Vagina (tissue), 2 donors: ENCODE data around the gene ITGBL1. TPM values are rescaled to one million over a fixed set of nuclear protein-coding genes. Genes with fewer than 3 reads are reported as not detected.

Experiments
- DNase-seq, 2 donors: peaks; one replicate each; pipeline ENCODE4 v3.0.0-alpha.2; 2017; ENCODE audit errors: extremely low spot score in 2 of 2
- H3K27ac ChIP-seq: fragments of 200-600 bp; sonication (generic); one replicate; pipeline ENCODE4 v1.5.1; 2019
- H3K27me3 ChIP-seq: fragments of 200-600 bp; sonication (generic); one replicate; pipeline ENCODE4 v1.5.1; 2019
- H3K36me3 ChIP-seq, 2 donors: fragments of 200-600 bp; sonication (generic); one replicate each; pipeline ENCODE4 v1.5.1; 2017 to 2019
- H3K4me1 ChIP-seq: fragments of 200-600 bp; sonication (generic); one replicate; pipeline ENCODE4 v1.5.1; 2019
- H3K4me3 ChIP-seq, 2 donors: fragments of 200-600 bp; sonication (generic); 1 replicate in 1 of 2; 2 replicates in 1 of 2; pipeline ENCODE4 v1.5.1; 2016 to 2019
- H3K9me3 ChIP-seq: fragments of 200-600 bp; sonication (generic); one replicate; pipeline ENCODE4 v1.5.1; 2019
- POLR2A ChIP-seq, 2 donors: fragments of 450-650 bp; IDR thresholded peaks; one replicate each; pipeline ENCODE4 v1.6.1; 2017; ENCODE audit warnings: antibody characterized with exemption in 2 of 2, mild to moderate bottlenecking in 2 of 2, moderate library complexity in 2 of 2
- POLR2AphosphoS5 ChIP-seq, 2 donors: sonication (generic); formaldehyde crosslinking; IDR thresholded peaks; one replicate each; pipeline ENCODE4 v1.9.0; 2017; ENCODE audit warnings: antibody characterized with exemption in 2 of 2, mild to moderate bottlenecking in 2 of 2, low read depth in 1 of 2; ENCODE audit not compliant: insufficient read depth in 1 of 2
- intact Hi-C: fragments of 100-400 bp; cut with DNase I; formaldehyde crosslinking; loops from one replicate; pipeline ENCODE4 v1.15.1; 2023
- total RNA-seq: library from RNA; depleted of rRNA; stranded (reverse); fragments of >200 nt; gene quantifications from one replicate; pipeline ENCODE4 v1.2.3, GENCODE V29; 2016
- TF ChIP-seq, protein P1 (sequence below), 3 experiments: fragments of 450-650 bp in 2 of 3; fragments of 200-600 bp in 1 of 3; sonication (generic) in 1 of 3; IDR thresholded peaks; one replicate each; pipeline ENCODE4 v1.5.1; 2017 to 2019; ENCODE audit warnings: antibody characterized with exemption in 3 of 3, mild to moderate bottlenecking in 2 of 3, moderate library complexity in 2 of 3

Gene ITGBL1
- total RNA-seq, 1 donor from 2014 or later = 6.4 TPM

DNA sequence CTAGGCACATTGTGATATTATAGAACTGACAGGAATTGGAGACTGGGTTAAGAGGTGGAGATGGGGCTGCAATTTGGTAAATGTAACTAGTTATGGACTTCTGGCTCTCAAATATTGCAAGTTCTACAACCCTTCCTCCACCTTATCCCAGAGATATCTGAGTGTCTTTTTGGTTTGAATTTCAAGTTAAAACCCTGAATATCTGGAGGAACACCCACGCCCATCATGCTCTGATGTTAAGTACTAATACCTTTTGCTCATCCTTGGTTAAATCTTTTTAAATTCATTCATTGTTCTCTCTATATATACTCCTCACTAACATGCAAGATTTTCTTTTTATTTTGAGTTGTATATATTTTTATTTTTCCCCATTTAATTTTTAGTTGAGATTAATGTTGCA, 28.9 kb downstream of the ITGBL1 start:
- Histone ChIP-seq H3K9me3 (no peaks in the 10 kb centered on the region), H3K4me3 (no peak overlapping the region), H3K4me1 (no peaks in the 10 kb centered on the region), H3K36me3 (no peaks in the 10 kb centered on the region), H3K27me3 (no peaks in the 10 kb centered on the region), H3K27ac (no peak overlapping the region)
- DNase-seq = no peak
- TF ChIP-seq, protein P1, sequence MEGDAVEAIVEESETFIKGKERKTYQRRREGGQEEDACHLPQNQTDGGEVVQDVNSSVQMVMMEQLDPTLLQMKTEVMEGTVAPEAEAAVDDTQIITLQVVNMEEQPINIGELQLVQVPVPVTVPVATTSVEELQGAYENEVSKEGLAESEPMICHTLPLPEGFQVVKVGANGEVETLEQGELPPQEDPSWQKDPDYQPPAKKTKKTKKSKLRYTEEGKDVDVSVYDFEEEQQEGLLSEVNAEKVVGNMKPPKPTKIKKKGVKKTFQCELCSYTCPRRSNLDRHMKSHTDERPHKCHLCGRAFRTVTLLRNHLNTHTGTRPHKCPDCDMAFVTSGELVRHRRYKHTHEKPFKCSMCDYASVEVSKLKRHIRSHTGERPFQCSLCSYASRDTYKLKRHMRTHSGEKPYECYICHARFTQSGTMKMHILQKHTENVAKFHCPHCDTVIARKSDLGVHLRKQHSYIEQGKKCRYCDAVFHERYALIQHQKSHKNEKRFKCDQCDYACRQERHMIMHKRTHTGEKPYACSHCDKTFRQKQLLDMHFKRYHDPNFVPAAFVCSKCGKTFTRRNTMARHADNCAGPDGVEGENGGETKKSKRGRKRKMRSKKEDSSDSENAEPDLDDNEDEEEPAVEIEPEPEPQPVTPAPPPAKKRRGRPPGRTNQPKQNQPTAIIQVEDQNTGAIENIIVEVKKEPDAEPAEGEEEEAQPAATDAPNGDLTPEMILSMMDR (IDR thresholded peaks at IDR 0.05) = no peak
- TF ChIP-seq POLR2AphosphoS5 (IDR thresholded peaks at IDR 0.05; ENCODE audit: insufficient read depth in 1 of 2, low read depth in 1 of 2) = no peak
- TF ChIP-seq POLR2A (IDR thresholded peaks at IDR 0.05) = no peak
- intact Hi-C loops = no loop called here

DNA sequence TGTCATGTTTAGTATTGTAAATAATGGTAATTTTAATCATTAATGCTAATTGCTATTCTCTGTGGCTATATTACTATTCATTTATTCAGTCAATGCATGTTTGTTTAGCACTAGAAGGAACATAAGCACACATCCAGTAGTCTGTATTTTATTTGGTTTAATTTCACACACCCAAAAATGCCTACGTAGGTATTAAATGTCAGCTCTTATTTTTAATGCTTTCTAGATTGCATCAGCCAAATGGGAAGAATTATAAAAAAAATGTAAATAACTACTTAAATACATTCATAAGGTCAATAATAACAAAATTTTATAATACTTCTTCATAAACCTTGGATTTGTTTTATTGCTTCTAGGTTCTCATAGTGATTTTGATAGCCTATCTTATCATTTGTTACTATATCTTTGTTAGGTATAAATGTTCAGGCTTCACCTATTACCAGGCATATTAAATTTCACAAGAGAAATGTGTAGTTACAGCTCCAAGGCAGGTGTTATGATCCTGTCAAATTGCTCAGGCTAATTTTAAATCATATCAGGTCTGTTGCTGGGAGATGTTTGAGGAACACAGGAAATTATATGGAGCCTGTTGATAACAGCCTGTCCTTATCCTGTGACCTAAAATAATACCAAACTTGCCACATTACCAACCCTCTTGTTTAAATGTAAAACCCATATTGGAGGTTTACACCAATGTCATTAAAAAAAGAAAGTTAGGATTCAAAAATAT, 34.4 kb downstream of the ITGBL1 start:
- intact Hi-C loops = no loop called here
- H3K36me3 ChIP-seq = no peaks in the 10 kb centered on the region
- H3K4me1 ChIP-seq = no peaks in the 10 kb centered on the region
- no peak for DNase-seq
- H3K4me3 ChIP-seq = no peak overlapping the region
- H3K9me3 ChIP-seq = no peaks in the 10 kb centered on the region
- no peaks in the 10 kb centered on the region for H3K27me3 ChIP-seq
- H3K27ac ChIP-seq = no peak overlapping the region
- TF ChIP-seq, protein P1 (IDR thresholded peaks at IDR 0.05) = no peak
- TF ChIP-seq POLR2A (IDR thresholded peaks at IDR 0.05) (no peak), POLR2AphosphoS5 (IDR thresholded peaks at IDR 0.05; ENCODE audit: insufficient read depth in 1 of 2, low read depth in 1 of 2) (no peak)

DNA sequence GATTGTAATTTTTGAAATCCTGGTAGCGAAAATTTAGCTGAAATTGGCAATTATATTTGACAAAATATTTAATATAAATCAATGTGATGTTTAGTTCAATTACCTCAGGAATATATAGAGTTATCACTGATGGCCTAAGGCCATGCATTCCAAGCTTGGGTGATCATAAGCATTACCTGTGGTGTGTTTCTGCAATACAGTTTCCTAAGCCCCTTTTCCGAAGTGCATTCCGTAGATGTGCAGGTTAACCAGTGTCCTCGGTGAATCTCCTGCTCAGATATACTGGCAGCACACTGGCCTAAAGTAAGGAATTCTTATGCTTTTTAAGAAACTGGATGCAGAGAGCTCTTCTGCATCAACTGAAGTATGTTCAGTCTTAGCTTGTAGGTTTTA, 35.0 kb downstream of the ITGBL1 start:
- intact Hi-C loops = no loop called here
- H3K27me3 ChIP-seq = no peaks in the 10 kb centered on the region
- TF ChIP-seq, protein P1 (IDR thresholded peaks at IDR 0.05) = no peak
- TF ChIP-seq POLR2AphosphoS5 (IDR thresholded peaks at IDR 0.05; ENCODE audit: insufficient read depth in 1 of 2, low read depth in 1 of 2) (no peak), POLR2A (IDR thresholded peaks at IDR 0.05) (no peak)
- no peak overlapping the region for H3K4me3 ChIP-seq
- no peaks in the 10 kb centered on the region for H3K9me3 ChIP-seq
- no peak overlapping the region for H3K27ac ChIP-seq
- H3K36me3 ChIP-seq = no peaks in the 10 kb centered on the region
- H3K4me1 ChIP-seq = no peaks in the 10 kb centered on the region
- no peak for DNase-seq

DNA sequence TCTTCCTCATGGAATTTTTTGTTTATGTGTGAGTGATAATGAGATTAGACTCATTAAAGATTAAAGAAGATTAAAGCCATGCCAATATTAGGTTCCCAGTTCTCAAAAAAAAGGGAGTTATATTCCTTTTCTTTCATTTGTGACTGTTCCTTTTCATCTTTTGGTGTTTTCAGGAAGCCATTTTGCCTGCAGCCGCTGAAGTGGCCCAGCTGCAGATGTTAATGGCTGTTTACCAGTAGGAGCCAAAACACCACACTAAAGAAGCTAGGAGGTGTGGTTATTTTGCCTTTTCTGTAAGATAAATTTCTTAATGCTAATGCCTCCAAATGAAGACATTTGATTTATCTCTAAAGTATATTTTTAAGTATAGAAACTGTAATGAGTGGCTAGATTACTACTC, 36.3 kb downstream of the ITGBL1 start:
- Histone ChIP-seq H3K36me3 (no peaks in the 10 kb centered on the region), H3K27me3 (no peaks in the 10 kb centered on the region), H3K4me3 (no peak overlapping the region), H3K4me1 (no peaks in the 10 kb centered on the region), H3K9me3 (no peaks in the 10 kb centered on the region), H3K27ac (no peak overlapping the region)
- TF ChIP-seq POLR2A (IDR thresholded peaks at IDR 0.05) = no peak
- no peak for TF ChIP-seq POLR2AphosphoS5 (IDR thresholded peaks at IDR 0.05; ENCODE audit: insufficient read depth in 1 of 2, low read depth in 1 of 2)
- TF ChIP-seq, protein P1 (IDR thresholded peaks at IDR 0.05) = no peak
- DNase-seq = no peak
- intact Hi-C loops = no loop called here

DNA sequence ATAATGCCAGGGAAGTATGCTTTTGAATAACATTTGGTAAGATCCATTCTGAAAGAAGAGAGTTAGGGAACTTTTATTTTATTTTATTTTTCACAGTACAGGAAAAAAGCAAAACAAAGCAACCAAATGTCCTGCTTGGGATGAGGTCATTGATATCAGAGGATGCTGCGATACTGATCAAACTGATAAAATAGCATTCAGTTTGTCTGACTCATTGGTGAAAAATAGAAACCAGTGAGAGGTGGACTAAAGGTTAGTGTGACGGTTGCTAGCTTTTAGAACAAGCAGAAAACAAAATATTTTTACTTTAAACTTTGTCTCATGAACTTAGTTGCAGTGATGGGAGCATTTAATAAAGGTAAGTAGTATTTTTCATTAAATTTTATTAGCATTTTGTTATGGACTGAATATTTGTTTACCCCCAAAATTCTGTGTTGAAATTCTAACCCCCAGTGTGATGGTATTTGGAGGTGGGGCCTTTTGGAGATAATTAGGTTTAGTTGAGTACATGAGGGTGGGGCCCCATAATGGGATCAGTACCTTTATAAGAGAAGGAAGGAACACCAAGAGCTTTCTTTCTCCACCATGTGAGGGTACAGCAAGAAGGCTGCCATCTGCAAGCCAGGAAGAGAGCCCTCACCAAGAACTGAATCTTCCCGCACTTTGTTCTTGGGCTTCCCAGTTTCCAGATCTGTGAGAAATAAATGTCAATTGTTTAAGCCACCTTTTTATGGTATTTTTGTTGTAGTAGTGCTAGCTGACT, 37.3 kb downstream of the ITGBL1 start:
- TF ChIP-seq, protein P1 (IDR thresholded peaks at IDR 0.05) = no peak
- no peak for TF ChIP-seq POLR2A (IDR thresholded peaks at IDR 0.05)
- TF ChIP-seq POLR2AphosphoS5 (IDR thresholded peaks at IDR 0.05; ENCODE audit: insufficient read depth in 1 of 2, low read depth in 1 of 2) = no peak
- Histone ChIP-seq H3K27me3 (no peaks in the 10 kb centered on the region), H3K4me1 (no peaks in the 10 kb centered on the region), H3K4me3 (no peak overlapping the region), H3K9me3 (no peaks in the 10 kb centered on the region), H3K27ac (no peak overlapping the region), H3K36me3 (no peaks in the 10 kb centered on the region)
- intact Hi-C loops = no loop called here
- no peak for DNase-seq
